AG09309 (cell line): ENCODE measurements around the gene OXSR1.

ENCODE experiments used
- DNase-seq: peaks from one replicate; pipeline ENCODE4 v3.0.0-alpha.2; 2010; ENCODE audit warnings: low read depth
- H3K4me3 ChIP-seq: 2 replicates; pipeline ENCODE4 v1.5.1; 2011; ENCODE audit warnings: mild to moderate bottlenecking, low read depth, low read length, moderate library complexity; ENCODE audit not compliant: control insufficient read depth
- TF ChIP-seq, protein P1 (sequence below): IDR thresholded peaks from 2 replicates; pipeline ENCODE4 v1.5.1; 2011; ENCODE audit warnings: mild to moderate bottlenecking, low read depth, low read length, inconsistent platforms; ENCODE audit not compliant: insufficient read depth, control insufficient read depth; ENCODE audit errors: missing control alignments

The OXSR1 gene

DNA sequence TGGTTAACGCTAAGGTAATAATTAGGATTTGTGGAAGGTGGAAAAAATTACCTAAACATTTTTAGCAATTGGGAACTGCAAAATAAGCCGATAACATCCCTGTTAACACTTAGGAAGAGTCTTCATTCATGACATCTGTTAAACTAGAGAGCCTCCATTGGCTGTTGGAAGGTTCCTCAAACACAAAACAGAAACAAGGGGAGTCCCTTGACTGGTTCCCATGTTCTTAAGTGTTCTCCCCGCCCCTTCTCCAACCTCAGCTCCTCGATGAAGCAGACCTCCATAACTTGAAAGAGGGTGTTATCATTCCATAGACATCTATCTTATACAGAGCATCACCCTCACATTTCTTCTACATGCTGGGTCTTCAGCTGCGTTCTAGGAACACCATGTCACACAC is 102.8 kb downstream of the OXSR1 start:
- no peak overlapping the region for H3K4me3 ChIP-seq
- TF ChIP-seq, protein P1, sequence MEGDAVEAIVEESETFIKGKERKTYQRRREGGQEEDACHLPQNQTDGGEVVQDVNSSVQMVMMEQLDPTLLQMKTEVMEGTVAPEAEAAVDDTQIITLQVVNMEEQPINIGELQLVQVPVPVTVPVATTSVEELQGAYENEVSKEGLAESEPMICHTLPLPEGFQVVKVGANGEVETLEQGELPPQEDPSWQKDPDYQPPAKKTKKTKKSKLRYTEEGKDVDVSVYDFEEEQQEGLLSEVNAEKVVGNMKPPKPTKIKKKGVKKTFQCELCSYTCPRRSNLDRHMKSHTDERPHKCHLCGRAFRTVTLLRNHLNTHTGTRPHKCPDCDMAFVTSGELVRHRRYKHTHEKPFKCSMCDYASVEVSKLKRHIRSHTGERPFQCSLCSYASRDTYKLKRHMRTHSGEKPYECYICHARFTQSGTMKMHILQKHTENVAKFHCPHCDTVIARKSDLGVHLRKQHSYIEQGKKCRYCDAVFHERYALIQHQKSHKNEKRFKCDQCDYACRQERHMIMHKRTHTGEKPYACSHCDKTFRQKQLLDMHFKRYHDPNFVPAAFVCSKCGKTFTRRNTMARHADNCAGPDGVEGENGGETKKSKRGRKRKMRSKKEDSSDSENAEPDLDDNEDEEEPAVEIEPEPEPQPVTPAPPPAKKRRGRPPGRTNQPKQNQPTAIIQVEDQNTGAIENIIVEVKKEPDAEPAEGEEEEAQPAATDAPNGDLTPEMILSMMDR = no peak
- no peak for DNase-seq

DNA sequence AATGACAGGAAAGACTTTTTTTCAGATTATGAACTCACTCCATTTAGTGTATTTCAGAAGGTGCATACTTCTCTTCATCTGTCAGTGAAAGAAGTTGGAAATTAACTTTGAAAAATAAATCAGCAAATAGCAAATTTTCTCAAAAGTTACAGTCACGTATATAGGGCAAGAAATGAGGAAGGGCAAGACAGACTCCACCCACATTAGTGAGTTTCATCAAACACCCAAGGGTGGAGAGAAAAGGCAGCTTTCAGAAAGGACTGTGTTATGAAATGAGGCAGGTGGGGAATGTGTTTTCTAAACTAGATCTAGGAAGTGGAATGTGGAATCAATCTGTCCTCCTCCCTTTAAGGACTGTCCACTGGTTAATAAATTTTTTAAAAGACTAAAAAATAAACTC is 103.2 kb downstream of the OXSR1 start:
- DNase-seq = no peak
- no peak overlapping the region for H3K4me3 ChIP-seq
- TF ChIP-seq, protein P1 = no peak

DNA sequence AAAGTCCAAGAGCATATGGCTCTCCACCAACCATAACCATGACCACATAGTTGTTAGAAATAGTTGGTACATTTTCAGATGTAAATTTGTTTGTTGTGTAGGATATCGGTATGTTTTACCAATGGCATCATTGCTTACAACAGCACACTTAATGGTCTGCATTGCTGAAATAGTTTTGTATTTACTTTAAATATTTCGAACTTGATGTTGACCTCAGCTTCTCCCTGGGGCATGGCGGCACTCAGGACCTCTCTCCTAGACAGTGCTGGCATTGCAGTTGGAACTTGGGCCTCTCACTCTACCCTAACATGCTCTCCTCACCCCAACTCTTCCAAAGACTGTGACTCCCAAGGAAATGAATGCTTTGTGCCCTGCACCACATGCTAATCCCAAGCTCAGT is 105.3 kb downstream of the OXSR1 start:
- no peak for DNase-seq
- H3K4me3 ChIP-seq = no peak overlapping the region
- TF ChIP-seq, protein P1 = no peak

DNA sequence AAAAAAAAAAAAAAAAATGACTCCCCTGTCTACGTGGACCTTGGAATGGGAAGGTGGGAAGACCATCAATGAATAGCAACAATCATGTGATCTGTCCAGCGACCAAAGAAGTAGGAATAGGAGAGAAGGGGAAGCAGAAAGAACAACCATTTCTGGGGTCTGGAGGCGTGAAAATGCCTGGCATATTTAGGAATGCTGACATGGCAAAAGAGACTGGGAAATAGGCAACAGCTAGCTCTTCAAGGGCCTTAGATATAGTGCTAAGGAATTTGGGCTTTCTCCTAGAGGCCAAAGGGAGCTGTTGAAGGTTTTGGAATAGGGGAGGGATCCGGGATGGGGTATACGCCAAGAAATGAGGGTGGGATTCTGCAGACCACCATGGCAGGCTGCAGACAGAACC is 106.2 kb downstream of the OXSR1 start:
- DNase-seq = no peak

DNA sequence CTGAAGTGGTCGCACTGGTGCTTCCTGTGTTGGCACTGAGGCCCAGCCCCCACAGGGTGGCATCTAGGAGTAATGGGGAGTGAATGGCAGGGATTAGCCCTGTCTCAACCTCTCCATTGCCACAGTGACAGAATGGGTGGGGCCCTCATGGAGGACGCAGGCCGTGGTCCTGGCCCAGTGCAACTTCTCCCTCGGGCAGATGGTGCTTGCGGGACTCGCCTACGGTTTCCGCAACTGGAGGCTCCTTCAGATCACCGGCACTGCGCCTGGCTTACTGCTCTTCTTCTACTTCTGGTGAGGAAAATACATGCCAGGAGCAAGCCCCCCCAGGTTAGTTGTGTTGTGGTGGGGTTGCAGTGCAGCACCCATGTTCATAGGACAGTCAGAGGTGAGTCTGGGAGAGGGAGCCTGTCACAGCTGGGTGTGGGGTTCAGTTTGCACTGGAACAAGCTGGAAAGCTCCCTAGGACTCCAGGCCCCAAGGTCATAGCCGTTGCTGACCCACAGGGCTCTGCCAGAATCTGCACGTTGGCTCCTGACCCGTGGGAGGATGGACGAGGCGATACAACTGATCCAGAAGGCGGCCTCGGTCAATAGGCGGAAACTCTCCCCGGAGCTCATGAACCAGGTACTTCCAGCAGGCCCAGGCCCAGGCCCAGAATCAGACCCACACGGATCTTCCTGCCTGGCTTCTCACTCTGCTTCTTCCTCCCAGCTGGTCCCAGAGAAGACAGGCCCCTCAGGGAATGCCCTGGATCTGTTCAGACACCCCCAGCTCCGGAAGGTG is 109.7 kb downstream of the OXSR1 start:
- H3K4me3 ChIP-seq = no peak overlapping the region
- DNase-seq = no peak
- TF ChIP-seq, protein P1 = no peak

More for the DNA sequence above, 106.2 kb downstream of the OXSR1 start:
- H3K4me3 ChIP-seq = no peak overlapping the region
- TF ChIP-seq, protein P1 = no peak

DNA sequence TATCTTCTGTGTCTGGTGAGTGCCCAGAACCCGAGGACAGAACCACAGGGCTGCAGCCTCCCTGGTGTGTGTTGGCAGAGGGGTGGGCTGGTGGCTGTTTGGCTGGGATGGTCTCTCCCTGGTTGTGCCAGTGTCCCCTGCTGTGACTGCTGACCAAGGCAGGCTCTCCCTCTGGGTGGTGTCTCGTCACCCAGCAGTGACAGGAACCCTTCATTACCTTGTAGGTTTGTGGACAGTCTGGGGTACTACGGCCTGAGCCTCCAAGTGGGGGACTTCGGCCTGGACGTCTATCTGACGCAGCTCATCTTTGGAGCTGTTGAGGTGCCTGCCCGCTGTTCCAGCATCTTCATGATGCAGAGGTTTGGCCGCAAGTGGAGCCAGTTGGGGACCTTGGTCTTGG is 110.3 kb downstream of the OXSR1 start:
- DNase-seq = no peak
- TF ChIP-seq, protein P1 = no peak

More for the DNA sequence above, 110.3 kb downstream of the OXSR1 start:
- H3K4me3 ChIP-seq = no peak overlapping the region
